Activated CD4-positive, alpha-beta T cell treated with anti-CD3 and anti-CD28 coated beads for 48 hours (primary cell): ENCODE results near the gene FBN2.
"Not testable (repeated sequence)": the region's sequence is repeated elsewhere in the genome, so short reads cannot be mapped to it uniquely, and the experiment has no call there.

Experiments used
- DNase-seq: peaks from one replicate; pipeline ENCODE4 v3.0.0-alpha.2; 2020

The FBN2 gene

GRCh38 chr5:128413356-128413755 is 124.7 kb downstream of the FBN2 start:
- DNase-seq, result no peak

GRCh38 chr5:128412145-128412930 is 125.7 kb downstream of the FBN2 start:
- DNase-seq, result no peak

- no peak for DNase-seq
Measured at GRCh38 chr5:128409166-128409800, 128.8 kb downstream of the FBN2 start.

- no peak for DNase-seq
Measured at GRCh38 chr5:128408622-128409021, 129.4 kb downstream of the FBN2 start.

GRCh38 chr5:128407944-128408343 is 130.1 kb downstream of the FBN2 start:
- no peak for DNase-seq

GRCh38 chr5:128406803-128407202 is 131.2 kb downstream of the FBN2 start:
- no peak for DNase-seq

GRCh38 chr5:128405159-128405558 is 132.9 kb downstream of the FBN2 start:
- DNase-seq, result no peak

GRCh38 chr5:128403333-128403732 is 134.7 kb downstream of the FBN2 start:
- DNase-seq, result no peak

GRCh38 chr5:128402506-128402905 is 135.5 kb downstream of the FBN2 start:
- no peak for DNase-seq

GRCh38 chr5:128400766-128401165 is 137.3 kb downstream of the FBN2 start:
- not testable (repeated sequence) for DNase-seq

- DNase-seq, result no peak
Measured at GRCh38 chr5:128399111-128399510, 138.9 kb downstream of the FBN2 start.

- no peak for DNase-seq
Measured at GRCh38 chr5:128397876-128398275, 140.2 kb downstream of the FBN2 start.

- DNase-seq, result no peak
Measured at GRCh38 chr5:128395073-128395472, 143.0 kb downstream of the FBN2 start.

- no peak for DNase-seq
Measured at GRCh38 chr5:128384068-128384467, 154.0 kb downstream of the FBN2 start.

GRCh38 chr5:128380337-128380736 is 157.7 kb downstream of the FBN2 start:
- no peak for DNase-seq

GRCh38 chr5:128378632-128379031 is 159.4 kb downstream of the FBN2 start:
- DNase-seq, result no peak

GRCh38 chr5:128378196-128378595 is 159.8 kb downstream of the FBN2 start:
- no peak for DNase-seq

- no peak for DNase-seq
Measured at GRCh38 chr5:128376577-128376976, 161.5 kb downstream of the FBN2 start.

- no peak for DNase-seq
Measured at GRCh38 chr5:128366147-128366546, 171.9 kb downstream of the FBN2 start.

- DNase-seq, result no peak
Measured at GRCh38 chr5:128362370-128362769, 175.7 kb downstream of the FBN2 start.

- no peak for DNase-seq
Measured at GRCh38 chr5:128358826-128359225, 179.2 kb downstream of the FBN2 start.

GRCh38 chr5:128357226-128357625 is 180.8 kb downstream of the FBN2 start:
- no peak for DNase-seq

GRCh38 chr5:128355961-128356360 is 182.1 kb downstream of the FBN2 start:
- no peak for DNase-seq

- DNase-seq, result no peak
Measured at GRCh38 chr5:128353441-128354107, 184.5 kb downstream of the FBN2 start.
